GM21381 (cell line): ENCODE results near the gene LTBP3.

Experiments
- ATAC-seq: cut with Tn5 transposase; IDR thresholded peaks from one replicate; pipeline ENCODE4 v1.9.1; 2021; ENCODE audit warnings: mild to moderate bottlenecking, moderate library complexity; ENCODE audit not compliant: unreplicated experiment

The LTBP3 gene

GRCh38 chr11:65586247-65586630 is 28.1 kb upstream of the LTBP3 start:
- ATAC-seq, result no peak

GRCh38 chr11:65585396-65586246 is 27.5 kb upstream of the LTBP3 start:
- ATAC-seq, result no peak

DNA sequence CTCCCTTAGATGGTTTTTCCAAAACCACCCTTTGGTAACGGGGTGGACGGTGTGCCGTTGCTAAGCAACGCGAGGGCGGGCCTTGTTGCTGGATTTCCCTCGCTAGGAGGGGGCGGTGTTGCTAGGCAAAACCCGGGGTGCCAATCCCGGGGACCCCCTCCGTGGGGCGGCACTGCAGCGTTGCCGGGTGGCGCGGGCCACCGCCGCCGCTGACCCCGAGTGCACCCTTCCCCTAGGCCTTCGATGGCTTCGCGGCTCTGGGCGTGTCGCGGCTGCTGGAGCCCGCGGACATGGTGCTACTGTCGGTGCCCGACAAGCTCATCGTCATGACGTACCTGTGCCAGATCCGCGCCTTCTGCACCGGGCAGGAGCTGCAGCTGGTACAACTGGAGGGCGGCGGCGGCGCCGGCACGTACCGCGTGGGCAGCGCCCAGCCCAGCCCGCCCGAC is 26.6 kb upstream of the LTBP3 start:
- ATAC-seq, result no peak

- no peak for ATAC-seq
Observed at GRCh38 chr11:65584106-65584505, 25.9 kb upstream of the LTBP3 start.

- ATAC-seq, result no peak
Observed at GRCh38 chr11:65583589-65583988, 25.4 kb upstream of the LTBP3 start.

- no peak for ATAC-seq
Observed at GRCh38 chr11:65581928-65582327, 23.8 kb upstream of the LTBP3 start.

GRCh38 chr11:65580756-65581155 is 22.6 kb upstream of the LTBP3 start:
- no peak for ATAC-seq

DNA sequence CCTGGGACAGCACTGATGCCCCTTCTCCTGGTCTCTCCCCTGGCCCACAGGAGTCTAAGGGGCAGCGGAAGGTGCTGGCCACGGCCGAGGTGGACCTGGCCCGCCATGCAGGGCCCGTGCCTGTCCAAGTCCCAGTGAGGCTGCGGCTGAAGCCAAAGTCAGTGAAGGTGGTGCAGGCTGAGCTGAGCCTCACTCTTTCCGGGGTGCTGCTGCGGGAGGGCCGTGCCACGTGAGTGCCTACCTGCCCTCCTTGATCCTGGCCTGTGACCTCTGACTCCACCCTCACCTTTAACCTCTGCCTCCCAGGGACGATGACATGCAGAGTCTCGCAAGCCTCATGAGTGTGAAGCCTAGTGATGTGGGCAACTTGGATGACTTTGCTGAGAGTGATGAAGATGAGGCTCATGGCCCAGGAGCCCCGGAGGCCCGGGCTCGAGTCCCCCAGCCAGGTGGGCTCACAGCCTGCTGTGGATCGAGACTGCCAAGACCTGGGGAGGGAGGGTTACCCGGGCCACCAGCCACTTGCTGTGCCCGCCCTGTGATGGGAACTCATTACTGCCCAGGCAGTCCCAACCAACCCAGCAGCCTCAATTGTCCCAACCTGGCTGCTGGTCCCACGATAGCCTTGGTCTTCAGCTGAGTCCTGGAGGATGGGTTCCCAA is 22.0 kb upstream of the LTBP3 start:
- no peak for ATAC-seq

- ATAC-seq, result no peak
Observed at GRCh38 chr11:65579291-65579690, 21.1 kb upstream of the LTBP3 start.

GRCh38 chr11:65578667-65579066 is 20.5 kb upstream of the LTBP3 start:
- ATAC-seq, result no peak

DNA sequence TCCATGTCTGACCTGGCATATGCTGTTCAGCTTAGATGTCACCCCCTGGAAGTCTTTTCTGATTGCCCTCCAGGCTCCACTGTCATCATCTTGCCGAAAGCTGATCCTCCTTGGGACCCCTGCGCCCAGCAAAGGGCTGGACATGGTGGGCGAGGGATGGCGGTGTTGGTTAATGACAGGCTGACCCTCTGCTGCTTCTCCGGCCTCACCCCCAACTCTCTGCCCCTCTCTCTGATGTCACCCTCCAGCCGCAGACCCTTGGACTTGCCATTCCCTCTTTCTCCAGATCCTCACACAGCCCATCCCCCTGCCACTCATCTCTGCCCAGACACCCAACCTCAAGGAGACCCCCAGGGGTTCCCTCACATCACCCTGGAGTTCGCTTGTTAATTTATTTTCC is 20.0 kb upstream of the LTBP3 start:
- no peak for ATAC-seq

- no peak for ATAC-seq
Observed at GRCh38 chr11:65577756-65578109, 19.6 kb upstream of the LTBP3 start.

GRCh38 chr11:65576867-65577755 is 19.0 kb upstream of the LTBP3 start:
- ATAC-seq, result no peak

DNA sequence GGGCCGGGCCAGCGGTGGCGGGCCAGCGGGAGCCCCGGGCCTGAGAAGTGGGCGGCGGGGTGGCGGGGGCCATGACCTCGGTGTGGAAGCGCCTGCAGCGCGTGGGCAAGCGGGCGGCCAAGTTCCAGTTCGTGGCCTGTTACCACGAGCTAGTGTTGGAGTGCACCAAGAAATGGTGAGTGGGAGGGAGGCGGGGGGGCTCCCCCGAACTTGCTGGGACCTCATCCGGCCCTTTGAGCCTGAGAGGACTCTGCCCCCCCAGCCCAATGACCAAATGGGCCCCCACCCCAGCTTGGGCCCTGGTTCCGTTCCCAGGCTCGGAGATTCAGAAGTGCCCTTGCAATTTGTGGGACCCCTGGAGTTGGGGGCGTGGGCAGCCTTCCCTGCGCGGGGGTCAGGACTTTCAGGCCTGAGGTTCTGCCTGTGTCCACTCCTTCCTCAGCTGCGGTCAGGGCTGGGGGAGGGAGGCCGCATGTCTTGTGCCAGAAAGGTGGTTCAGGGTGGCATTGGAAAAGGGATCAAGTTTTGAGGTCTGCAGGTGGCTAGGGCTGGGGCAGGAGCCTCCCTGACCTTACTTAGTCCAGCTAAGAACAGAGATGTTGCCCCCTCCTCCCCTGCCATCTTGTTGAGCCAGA is 18.2 kb upstream of the LTBP3 start:
- no peak for ATAC-seq

GRCh38 chr11:65575568-65576231 is 17.5 kb upstream of the LTBP3 start, which contains the start of gene EHBP1L1:
TSS of gene EHBP1L1 (plus strand) at chr11:65576053. CDS start at chr11:65576303, 250 bp downstream.
- no peak for ATAC-seq

DNA sequence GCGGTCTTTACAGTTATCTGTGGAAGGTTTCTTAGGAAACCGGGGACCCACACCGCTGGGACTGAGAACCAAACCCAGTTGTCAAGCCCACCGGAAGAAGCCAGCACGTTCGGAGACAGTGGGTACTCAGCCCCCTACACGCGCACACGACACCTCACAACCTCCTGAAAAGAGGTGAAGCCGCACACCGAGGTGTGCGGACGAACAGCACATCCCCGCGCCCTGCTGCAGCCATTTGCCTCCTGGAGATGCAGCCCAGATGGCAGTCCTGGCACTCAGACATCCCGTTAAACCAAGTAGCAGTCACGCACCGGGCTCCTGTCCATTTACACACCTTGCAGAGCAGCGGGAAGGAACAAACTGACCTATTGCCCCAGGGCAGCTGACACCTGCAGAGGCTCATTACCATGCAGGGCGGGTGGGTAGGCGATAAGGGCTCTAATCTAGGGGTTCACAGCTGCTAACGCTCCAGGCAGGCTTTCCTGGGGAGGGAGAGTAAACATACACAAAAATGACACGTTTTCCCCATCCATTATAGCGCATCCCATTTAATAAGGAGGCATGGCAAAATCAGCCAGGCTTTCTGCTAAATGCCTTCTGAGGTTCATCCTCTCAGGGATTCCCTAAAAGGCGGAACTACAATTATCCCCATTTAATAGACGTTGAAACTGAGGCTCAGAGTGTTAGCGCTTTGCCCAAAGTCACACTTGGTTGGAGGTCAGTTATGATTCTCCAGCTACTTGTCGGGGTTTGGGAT is 16.8 kb upstream of the LTBP3 start:
- no peak for ATAC-seq

DNA sequence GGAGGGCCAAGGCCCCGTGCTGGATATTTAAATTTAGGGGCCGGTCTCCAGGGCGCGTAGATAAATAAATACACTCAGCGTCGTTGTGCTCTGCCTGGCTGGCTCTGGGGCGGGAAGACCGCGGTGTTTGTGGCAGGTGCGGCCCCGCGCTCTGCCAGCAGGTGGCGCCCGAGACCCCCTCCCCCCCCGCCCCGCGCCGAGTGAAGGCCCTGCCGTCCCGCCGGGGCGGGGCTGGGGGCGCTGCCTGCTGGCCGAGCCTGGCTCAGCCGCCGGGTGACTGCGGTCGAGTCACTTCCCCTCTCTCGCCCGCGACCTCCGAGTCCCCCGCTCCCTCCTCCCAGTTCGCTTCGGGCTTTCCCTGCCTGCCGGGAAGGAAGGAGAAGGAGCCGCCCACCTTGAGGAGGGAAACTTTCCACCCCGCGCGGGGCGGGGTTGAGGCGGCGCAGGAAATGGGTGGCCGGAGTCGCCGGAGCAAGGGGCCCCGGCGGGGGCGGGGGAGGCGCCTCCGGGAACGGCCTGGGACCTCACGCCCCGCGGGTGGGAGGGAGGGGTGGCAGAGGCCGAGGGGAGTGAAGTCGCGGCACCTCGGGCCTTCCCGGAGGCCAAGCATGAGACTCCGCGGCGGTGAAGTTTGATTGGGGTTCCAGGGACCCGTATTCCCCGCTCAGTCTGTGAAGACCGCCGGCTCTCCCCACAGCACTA is 16.1 kb upstream of the LTBP3 start:
- ATAC-seq, result peak; percentile 34

GRCh38 chr11:65573391-65574079 is 15.4 kb upstream of the LTBP3 start:
- ATAC-seq, result no peak
